Esophagus muscularis mucosa (tissue), 4 donors: ENCODE results near the gene FCSK. TPM values are rescaled to one million over a fixed set of nuclear protein-coding genes. Genes with fewer than 3 reads are reported as not detected.

Experiments used
- DNase-seq: peaks from one replicate; pipeline ENCODE4 v3.0.0-alpha.2; 2017; ENCODE audit errors: extremely low spot score
- H3K27ac ChIP-seq, 4 donors: fragments of 200-600 bp; sonication (generic); replicated peaks in 1 of 4; 1 replicate in 3 of 4; 2 replicates in 1 of 4; pipeline ENCODE4 v1.5.1; 2016 to 2019; ENCODE audit warnings: mild to moderate bottlenecking in 1 of 4
- H3K27me3 ChIP-seq, 4 donors: fragments of 200-600 bp; sonication (generic); one replicate each; pipeline versions ENCODE4 v1.5.1 to v1.6.0; 2016 to 2019
- H3K36me3 ChIP-seq, 4 donors: fragments of 200-600 bp; sonication (generic); one replicate each; pipeline ENCODE4 v1.5.1; 2016 to 2019
- H3K4me1 ChIP-seq, 4 donors: fragments of 200-600 bp; sonication (generic); one replicate each; pipeline ENCODE4 v1.5.1; 2016 to 2019
- H3K4me3 ChIP-seq, 4 donors: fragments of 200-600 bp; sonication (generic); 1 replicate in 2 of 4; 2 replicates in 2 of 4; pipeline ENCODE4 v1.5.1; 2016 to 2019; ENCODE audit warnings: mild to moderate bottlenecking in 4 of 4, moderate library complexity in 1 of 4
- H3K9me3 ChIP-seq, 4 donors: fragments of 200-600 bp; sonication (generic); 1 replicate in 3 of 4; 2 replicates in 1 of 4; pipeline ENCODE4 v1.5.1; 2016 to 2019
- CTCF ChIP-seq, 3 experiments: fragments of 200-600 bp in 2 of 3; fragments of 450-650 bp in 1 of 3; sonication (generic) in 2 of 3; IDR thresholded peaks; one replicate each; pipeline ENCODE4 v1.5.1; 2017 to 2019; ENCODE audit warnings: antibody characterized with exemption in 3 of 3, mild to moderate bottlenecking in 2 of 3, moderate library complexity in 1 of 3
- EP300 ChIP-seq: sonication (generic); formaldehyde crosslinking; IDR thresholded peaks from one replicate; pipeline ENCODE4 v1.6.1; 2017; ENCODE audit warnings: antibody characterized with exemption
- POLR2A ChIP-seq: fragments of 450-650 bp; IDR thresholded peaks from one replicate; pipeline ENCODE4 v1.6.1; 2017; ENCODE audit warnings: antibody characterized with exemption, moderate library complexity, mild to moderate bottlenecking, low read depth
- POLR2AphosphoS5 ChIP-seq, 2 donors: sonication (generic); formaldehyde crosslinking; IDR thresholded peaks; one replicate each; pipeline ENCODE4 v1.6.1; 2017; ENCODE audit warnings: antibody characterized with exemption in 2 of 2
- WGBS: methylation state at CpG from one replicate; pipeline ENCODE4 v1.1.5; 2018; 5-methylcytosine and 5-hydroxymethylcytosine counted together
- intact Hi-C: fragments of 100-400 bp; cut with DNase I; formaldehyde crosslinking; loops from one replicate; pipeline ENCODE4 v1.15.1; 2023
- total RNA-seq, 4 donors: library from RNA; depleted of rRNA; stranded (reverse); fragments of >200 nt; gene quantifications; one replicate each; pipeline versions ENCODE4 v1.1.0 to v1.2.1, GENCODE V29; 2016

The FCSK gene
- total RNA-seq, 4 donors from 2014 or later = 8.3 to 13.7 (median 12.3) TPM

DNA sequence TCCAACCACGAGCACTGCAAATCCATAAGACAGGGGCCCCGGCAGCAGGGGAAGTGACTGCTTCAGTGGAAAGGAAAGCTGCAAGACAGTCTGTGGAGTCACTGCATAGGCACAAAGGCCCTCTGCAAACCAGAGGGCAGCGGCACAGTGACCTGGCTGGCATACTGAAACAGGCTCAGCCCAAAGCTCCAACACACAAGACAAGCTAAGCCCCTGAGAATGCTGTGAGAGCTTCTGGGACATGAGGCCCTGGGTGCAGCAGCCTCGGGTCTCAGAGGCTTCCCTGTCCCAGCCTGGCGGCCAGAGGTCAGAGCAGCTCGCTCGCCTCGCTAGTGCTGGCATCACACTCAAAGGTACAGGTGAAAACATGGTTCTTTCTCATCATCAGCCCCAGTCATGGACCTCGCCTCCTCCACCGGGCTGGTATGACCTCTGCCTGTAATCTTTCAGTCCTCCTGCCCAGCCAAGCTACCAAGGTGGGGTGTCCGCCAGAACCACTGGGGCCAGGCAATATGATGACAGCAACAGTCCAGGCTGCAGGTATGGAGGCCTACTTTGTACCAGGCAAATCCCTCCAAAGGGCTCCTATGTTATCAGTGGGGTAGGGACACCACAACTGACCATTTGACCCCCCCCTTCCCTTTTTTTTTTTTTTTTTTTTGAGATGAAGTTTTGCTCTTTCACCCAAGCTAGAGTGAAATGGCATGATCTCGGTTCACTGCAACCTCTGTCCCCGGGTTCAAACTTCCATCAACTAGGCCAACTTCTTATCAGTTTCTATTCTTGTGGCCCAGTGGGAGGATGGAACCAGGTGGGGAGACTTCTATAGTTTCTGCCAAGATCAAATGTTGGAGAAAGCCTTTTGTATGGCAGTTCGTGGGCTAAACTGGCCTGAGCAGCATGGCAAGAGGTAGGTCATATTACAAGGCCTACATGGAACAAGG, 34.7 kb upstream of the FCSK start:
- 79% methylated on average over 9 of the region's 14 CpGs for WGBS
- no peak overlapping the region for H3K4me3 ChIP-seq
- TF ChIP-seq POLR2AphosphoS5 (IDR thresholded peaks at IDR 0.05) (no peak), POLR2A (no peak), EP300 (no peak), CTCF (IDR thresholded peaks at IDR 0.05) (no peak)
- intact Hi-C loops = no loop called here
- DNase-seq = no peak
- H3K27me3 ChIP-seq = no peaks in the 10 kb centered on the region
- H3K4me1 ChIP-seq = peaks cover 47 to 60% (median 56%) of the 10 kb centered on the region in 4 donors
- H3K36me3 ChIP-seq = peaks cover 0 to 7% (median 3%) of the 10 kb centered on the region in 4 donors
- H3K9me3 ChIP-seq = no peaks in the 10 kb centered on the region
- H3K27ac ChIP-seq = no peak overlapping the region

DNA sequence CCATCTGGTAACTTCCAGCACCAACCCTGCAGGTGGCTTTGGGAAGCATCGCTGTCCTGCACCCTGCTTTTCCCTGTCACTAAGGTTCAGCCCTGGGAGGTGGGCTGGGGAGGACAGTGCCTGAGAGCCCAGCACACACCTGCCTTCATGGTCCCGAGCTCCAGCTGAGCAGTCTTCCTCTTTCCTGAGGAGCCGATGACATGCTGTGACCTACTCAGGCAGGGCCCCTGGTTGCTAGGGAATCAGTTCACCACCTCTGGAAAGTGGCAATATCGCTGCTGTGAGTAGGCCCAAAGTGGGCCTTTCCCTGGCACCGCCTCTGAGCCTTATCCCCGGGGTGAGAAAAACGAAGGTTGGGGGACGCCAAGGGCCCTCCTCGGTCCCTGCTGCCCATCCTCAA, 33.4 kb upstream of the FCSK start:
- WGBS = 82% methylated on average over 9 of the region's 9 CpGs
- intact Hi-C loops = no loop called here

DNA sequence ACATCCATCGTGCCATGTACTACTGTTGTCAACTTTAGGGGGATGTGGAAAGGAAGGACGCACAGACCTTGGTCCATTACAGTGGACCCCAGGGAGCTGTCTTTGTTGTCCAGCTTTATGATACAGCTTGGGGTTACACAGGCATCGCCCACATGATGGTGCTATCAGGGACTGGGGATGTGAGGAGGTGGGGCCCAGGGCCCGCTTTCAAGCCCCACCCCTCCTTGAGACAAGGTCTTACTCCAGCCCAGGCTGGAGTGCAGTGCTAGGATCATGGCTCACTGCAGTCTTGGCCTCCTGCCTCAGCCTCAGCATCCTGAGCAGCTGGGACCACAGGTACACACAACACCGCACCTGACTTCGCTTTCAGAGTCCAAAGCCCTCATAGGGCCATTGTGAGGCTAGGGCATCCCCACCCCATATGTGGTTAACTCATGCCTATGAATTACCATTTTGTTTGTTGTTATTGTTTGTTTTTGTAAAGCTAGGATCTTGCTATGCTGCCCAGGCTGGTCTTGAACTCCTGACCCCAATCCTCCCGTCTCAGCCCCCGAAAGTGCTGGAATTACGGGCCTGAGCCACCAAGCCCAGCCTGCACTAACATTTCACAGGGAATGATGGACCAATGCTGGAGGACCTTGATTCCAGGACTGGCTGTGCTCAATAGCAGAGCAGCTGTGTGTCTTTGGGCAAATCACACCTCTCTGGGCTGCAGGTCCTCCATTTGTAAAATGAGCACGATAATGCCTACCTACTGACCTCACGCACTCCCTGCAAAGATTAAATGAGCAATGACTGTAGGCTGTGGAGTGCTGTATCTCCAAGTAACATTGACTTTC, 32.7 kb upstream of the FCSK start:
- H3K27ac ChIP-seq = no peak overlapping the region
- no peaks in the 10 kb centered on the region for H3K27me3 ChIP-seq
- no peak overlapping the region for H3K4me3 ChIP-seq
- H3K9me3 ChIP-seq = no peaks in the 10 kb centered on the region
- peaks cover 0 to 7% (median 4%) of the 10 kb centered on the region in 4 donors for H3K36me3 ChIP-seq
- no peak for TF ChIP-seq POLR2AphosphoS5 (IDR thresholded peaks at IDR 0.05)
- no peak for TF ChIP-seq POLR2A
- TF ChIP-seq CTCF (IDR thresholded peaks at IDR 0.05) = no peak
- no peak for TF ChIP-seq EP300
- DNase-seq = no peak
- WGBS = 94% methylated on average over 11 of the region's 11 CpGs
- H3K4me1 ChIP-seq = peaks cover 47 to 65% (median 56%) of the 10 kb centered on the region in 4 donors
- intact Hi-C loops = no loop called here

More for the DNA sequence above, 33.4 kb upstream of the FCSK start:
- H3K4me1 ChIP-seq = peaks cover 47 to 65% (median 56%) of the 10 kb centered on the region in 4 donors
- H3K36me3 ChIP-seq = peaks cover 0 to 11% (median 4%) of the 10 kb centered on the region in 4 donors
- H3K4me3 ChIP-seq = no peak overlapping the region
- H3K27me3 ChIP-seq = no peaks in the 10 kb centered on the region
- H3K27ac ChIP-seq = no peak overlapping the region
- no peaks in the 10 kb centered on the region for H3K9me3 ChIP-seq
- DNase-seq = no peak
- TF ChIP-seq POLR2A (no peak), POLR2AphosphoS5 (IDR thresholded peaks at IDR 0.05) (no peak), EP300 (no peak), CTCF (IDR thresholded peaks at IDR 0.05) (no peak)

- Histone ChIP-seq H3K4me1 (peaks cover 46 to 69% (median 61%) of the 10 kb centered on the region in 4 donors), H3K27ac (no peak overlapping the region), H3K36me3 (peaks cover 0 to 7% (median 3%) of the 10 kb centered on the region in 4 donors), H3K4me3 (no peak overlapping the region), H3K27me3 (no peaks in the 10 kb centered on the region), H3K9me3 (no peaks in the 10 kb centered on the region)
- intact Hi-C loops = no loop called here
- 93% methylated on average over 4 of the region's 4 CpGs for WGBS
- DNase-seq = no peak
- no peak for TF ChIP-seq POLR2A
- TF ChIP-seq CTCF (IDR thresholded peaks at IDR 0.05) = no peak
- no peak for TF ChIP-seq EP300
- no peak for TF ChIP-seq POLR2AphosphoS5 (IDR thresholded peaks at IDR 0.05)
Measured at GRCh38 chr16:70422543-70422942, 31.9 kb upstream of the FCSK start.
